Measurements from ENCODE around the gene ZNF408. TPM values are rescaled to one million over a fixed set of nuclear protein-coding genes. Genes with fewer than 3 reads are reported as not detected.

The ZNF408 gene
- total and polyA plus RNA-seq, 2 of the 13 experiments (the other 11 are each of a cell fraction or from before 2014, with no cell fraction given) = 11.2 to 12.5 TPM

DNA sequence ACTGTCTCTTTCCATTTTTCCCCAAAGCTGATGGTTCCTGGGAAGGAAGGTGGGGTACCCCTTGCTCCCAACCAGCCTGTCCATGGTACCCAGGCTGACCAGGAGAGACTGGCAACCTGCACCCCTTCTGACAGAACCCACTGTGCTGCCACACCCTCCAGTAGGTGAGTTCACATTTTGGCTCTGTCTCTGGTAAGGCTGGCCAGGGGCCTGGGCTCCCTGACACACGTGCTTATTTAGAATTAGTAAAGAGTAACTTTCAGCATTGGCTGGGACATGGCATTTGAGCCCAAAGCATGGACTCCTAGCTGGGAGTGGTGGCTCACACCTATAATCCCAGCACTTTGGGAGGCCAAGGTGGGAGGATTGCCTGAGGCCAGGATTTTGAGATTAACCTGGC, 35.5 kb upstream of the ZNF408 start (continued):
- no peak for TF ChIP-seq ZNF180 (CRISPR knock-in tag; IDR thresholded peaks at IDR 0.05; ENCODE audit: borderline replicate concordance, low read depth)

DNA sequence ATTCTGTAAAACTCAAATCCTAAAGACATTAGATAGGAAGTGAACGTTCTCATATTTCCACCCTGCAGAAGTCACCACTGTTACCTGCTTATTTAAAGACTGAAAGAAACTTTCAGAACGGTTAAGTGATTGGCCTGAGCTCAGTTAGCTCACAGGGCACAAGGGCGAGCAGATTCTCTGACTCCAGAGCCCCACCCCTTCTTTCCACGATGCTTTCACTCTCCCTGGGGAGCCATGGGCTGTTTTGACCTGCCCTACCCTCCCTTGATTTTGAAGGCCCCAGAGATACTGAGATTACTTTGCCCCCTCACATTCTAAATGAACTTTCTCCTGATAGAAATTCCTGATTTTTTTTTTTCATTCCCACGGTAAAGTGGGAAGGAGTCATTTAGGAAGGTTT, 34.3 kb upstream of the ZNF408 start:
- intact Hi-C loops (cut with micrococcal nuclease; ENCODE audit: unreplicated experiment) = no loop called here
- H4K20me1 ChIP-seq (ENCODE audit: insufficient read depth, low read length) = no peaks in the 10 kb centered on the region
- BruUV-seq (replicated peaks) = no TSS peak
- DNase-seq (ENCODE audit: low spot score) (no peak), ATAC-seq (no peak), FAIRE-seq (no peak)
- no peak overlapping the region for H3K4me3 ChIP-seq (replicated peaks in 1 of 3; ENCODE audit: insufficient read depth in 1 of 3, low read depth in 2 of 3, low read length in 3 of 3)
- H3K9me3 ChIP-seq (ENCODE audit: low read length) = no peaks in the 10 kb centered on the region
- H3K4me1 ChIP-seq (ENCODE audit: insufficient read depth, low read length) = no peaks in the 10 kb centered on the region
- no peaks in the 10 kb centered on the region for H3K79me2 ChIP-seq (ENCODE audit: insufficient read depth, low read length)
- ChIA-PET CTCF (ENCODE audit: low intra/inter-chr PET ratio, low total read pairs) (no interaction called here), POLR2A (no interaction called here)
- TF ChIP-seq ZKSCAN8 (CRISPR knock-in tag; IDR thresholded peaks at IDR 0.05; ENCODE audit: borderline replicate concordance) (no peak), AGO2 (optimal IDR thresholded peaks at IDR 0.05; ENCODE audit: low read depth, low read length) (no peak), ATF4 (CRISPR knock-in tag; IDR thresholded peaks at IDR 0.05) (no peak), PAF1 (CRISPR knock-in tag; IDR thresholded peaks at IDR 0.05) (no peak), PHF21A (CRISPR knock-in tag; IDR thresholded peaks at IDR 0.05) (no peak), PCBP1 (IDR thresholded peaks at IDR 0.05; ENCODE audit: borderline replicate concordance, low read depth, low read length) (no peak), HDAC2 (CRISPR knock-in tag; IDR thresholded peaks at IDR 0.05) (no peak), RELA (CRISPR knock-in tag; IDR thresholded peaks at IDR 0.05) (no peak), ELF1 (CRISPR knock-in tag; IDR thresholded peaks at IDR 0.05) (no peak), ZNF460 (CRISPR knock-in tag; IDR thresholded peaks at IDR 0.05; ENCODE audit: borderline replicate concordance) (no peak), ZNF773 (CRISPR knock-in tag; IDR thresholded peaks at IDR 0.05; ENCODE audit: borderline replicate concordance) (no peak), ZNF598 (CRISPR knock-in tag; IDR thresholded peaks at IDR 0.05; ENCODE audit: borderline replicate concordance) (no peak)
- H3K4me2 ChIP-seq (ENCODE audit: low read depth, low read length) = no peak overlapping the region
- no peak overlapping the region for H3K9ac ChIP-seq (ENCODE audit: insufficient read depth, low read depth, low read length)
- no peak overlapping the region for H3K27ac ChIP-seq (ENCODE audit: extremely low read length, insufficient read depth, low read length)
- H3K36me3 ChIP-seq (replicated peaks in 1 of 2; ENCODE audit: control insufficient read depth in 1 of 2, insufficient read depth in 2 of 2, low read length in 2 of 2) = peaks cover 40 to 87% of the 10 kb centered on the region in 2 experiments
- in situ Hi-C loops (cut with HindIII; ENCODE audit: extremely low pct_ligation_motif_present, low pct_unique_long_range_greater_than_20kb) = no loop called here
- no peaks in the 10 kb centered on the region for H3K27me3 ChIP-seq (ENCODE audit: control insufficient read depth in 1 of 2, insufficient read depth in 2 of 2, low read length in 2 of 2)
- WGBS (ENCODE audit: low lambda C conversion rate) = 92% methylated on average over 5 of the region's 5 CpGs
- H2AFZ ChIP-seq (ENCODE audit: low read length) = no peak overlapping the region
